Keratinocyte (primary cell): ENCODE results near the gene IGSF8.

Experiments used
- CTCF ChIP-seq, 3 experiments: IDR thresholded peaks in 1 of 3; conservative IDR thresholded peaks in 1 of 3; optimal IDR thresholded peaks in 1 of 3; 2 replicates in 2 of 3; 3 replicates in 1 of 3; pipeline versions ENCODE3 to v1.5.1; 2011; ENCODE audit warnings: low read length in 3 of 3, mild to moderate bottlenecking in 3 of 3, moderate library complexity in 2 of 3, control low read depth in 1 of 3, inconsistent platforms in 1 of 3; ENCODE audit not compliant: insufficient read depth in 2 of 3; ENCODE audit errors: extremely low read depth in 1 of 3
- EZH2 ChIP-seq: IDR thresholded peaks from one replicate; pipeline ENCODE4 v1.6.1; 2012; ENCODE audit warnings: inconsistent platforms, mild to moderate bottlenecking, low read length, moderate library complexity

- TF ChIP-seq CTCF (optimal IDR thresholded peaks at IDR 0.05 in 1 of 3, IDR thresholded peaks at IDR 0.05 in 1 of 3, conservative IDR thresholded peaks at IDR 0.05 in 1 of 3; ENCODE audit: extremely low read depth in 1 of 3, insufficient read depth in 2 of 3, low read length in 3 of 3), result no peak
- no peak for TF ChIP-seq EZH2
Observed at GRCh38 chr1:160050619-160051018, 47.8 kb downstream of the IGSF8 start.
